ENCODE measurements around the gene GRIFIN.

GRIFIN gene

DNA sequence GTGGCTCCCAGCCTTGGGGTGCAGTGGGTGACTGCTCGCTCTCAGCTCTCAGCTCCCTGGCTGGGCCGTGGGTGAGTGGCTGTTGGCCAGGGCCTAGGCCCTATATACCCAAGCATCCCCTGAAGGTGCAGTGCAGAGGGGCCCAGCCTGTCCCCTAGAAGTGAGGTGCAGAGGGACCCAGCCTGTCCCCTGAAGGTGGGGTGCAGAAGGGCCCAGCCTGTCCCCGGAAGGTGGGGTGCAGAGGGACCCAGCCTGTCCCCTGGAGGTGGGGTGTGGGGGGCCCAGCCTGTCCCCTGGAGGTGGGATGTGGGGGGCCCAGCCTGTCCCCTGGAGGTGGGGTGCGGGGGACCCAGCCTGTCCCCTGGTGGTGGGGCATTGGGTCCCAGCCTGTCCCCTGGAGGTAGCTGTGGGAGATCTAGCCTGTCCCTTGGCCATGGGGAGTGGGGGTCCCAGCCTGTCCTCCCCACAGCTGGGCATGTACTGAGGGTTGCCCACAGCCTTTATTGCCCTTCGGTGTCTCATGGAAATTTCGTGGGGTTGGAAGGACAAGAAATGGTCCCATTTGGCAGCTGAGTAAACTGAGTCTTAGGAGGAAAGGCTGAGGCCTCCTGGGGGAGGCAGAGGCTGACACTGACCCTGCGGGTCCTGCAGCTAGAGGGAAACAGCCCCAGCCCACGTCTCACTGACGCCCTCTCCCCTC, 25.9 kb upstream of the GRIFIN start:
- no peak for TF ChIP-seq ZFX (IDR thresholded peaks at IDR 0.05)
- TF ChIP-seq, protein P1, sequence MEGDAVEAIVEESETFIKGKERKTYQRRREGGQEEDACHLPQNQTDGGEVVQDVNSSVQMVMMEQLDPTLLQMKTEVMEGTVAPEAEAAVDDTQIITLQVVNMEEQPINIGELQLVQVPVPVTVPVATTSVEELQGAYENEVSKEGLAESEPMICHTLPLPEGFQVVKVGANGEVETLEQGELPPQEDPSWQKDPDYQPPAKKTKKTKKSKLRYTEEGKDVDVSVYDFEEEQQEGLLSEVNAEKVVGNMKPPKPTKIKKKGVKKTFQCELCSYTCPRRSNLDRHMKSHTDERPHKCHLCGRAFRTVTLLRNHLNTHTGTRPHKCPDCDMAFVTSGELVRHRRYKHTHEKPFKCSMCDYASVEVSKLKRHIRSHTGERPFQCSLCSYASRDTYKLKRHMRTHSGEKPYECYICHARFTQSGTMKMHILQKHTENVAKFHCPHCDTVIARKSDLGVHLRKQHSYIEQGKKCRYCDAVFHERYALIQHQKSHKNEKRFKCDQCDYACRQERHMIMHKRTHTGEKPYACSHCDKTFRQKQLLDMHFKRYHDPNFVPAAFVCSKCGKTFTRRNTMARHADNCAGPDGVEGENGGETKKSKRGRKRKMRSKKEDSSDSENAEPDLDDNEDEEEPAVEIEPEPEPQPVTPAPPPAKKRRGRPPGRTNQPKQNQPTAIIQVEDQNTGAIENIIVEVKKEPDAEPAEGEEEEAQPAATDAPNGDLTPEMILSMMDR (conservative IDR thresholded peaks at IDR 0.05): no peak
- H3K27ac ChIP-seq: no peak overlapping the region

GRCh38 chr7:2500701-2501100, 24.5 kb upstream of the GRIFIN start:
- no peak for TF ChIP-seq ZFX (IDR thresholded peaks at IDR 0.05)
- TF ChIP-seq, protein P1 (conservative IDR thresholded peaks at IDR 0.05): no peak
- no peak overlapping the region for H3K27ac ChIP-seq

DNA sequence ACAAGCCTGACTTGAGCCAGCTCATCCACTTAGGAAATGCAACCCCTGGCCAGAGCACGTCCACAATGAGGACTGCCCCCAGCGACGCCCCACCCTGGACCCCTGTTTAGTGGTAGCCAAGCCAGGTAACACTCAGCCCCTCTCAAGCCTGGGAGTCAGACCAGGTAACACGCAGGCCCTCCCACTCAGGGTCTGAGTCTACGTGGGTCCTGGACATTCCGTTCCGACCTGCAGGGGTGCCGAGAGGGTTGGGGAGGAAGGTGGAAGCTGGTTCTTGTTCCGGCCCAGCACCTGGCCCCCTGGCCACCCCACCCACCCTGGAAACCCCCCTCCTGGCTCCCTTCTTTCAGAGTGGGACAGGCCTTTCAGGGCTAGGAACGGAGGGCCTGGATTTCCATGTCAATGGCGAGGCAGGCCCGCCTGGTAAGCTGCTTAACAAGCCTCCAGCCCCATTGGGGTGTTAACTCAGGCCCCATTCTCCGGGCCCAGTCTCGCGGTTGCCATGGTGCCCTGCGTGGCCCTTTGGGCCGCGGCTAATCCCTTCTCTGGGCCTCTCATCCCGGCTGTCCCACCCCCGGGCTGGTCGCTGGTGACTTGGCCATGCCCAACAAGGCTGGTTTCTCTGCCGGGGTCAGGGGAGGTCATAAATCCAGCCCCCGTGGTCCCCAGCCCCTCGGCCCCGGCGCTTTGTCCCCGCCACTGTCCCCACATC, 23.7 kb upstream of the GRIFIN start:
- no peak overlapping the region for H3K27ac ChIP-seq
- TF ChIP-seq, protein P1 (conservative IDR thresholded peaks at IDR 0.05): no peak
- TF ChIP-seq ZFX (IDR thresholded peaks at IDR 0.05): no peak

GRCh38 chr7:2499181-2499580, 23.0 kb upstream of the GRIFIN start:
- no peak overlapping the region for H3K27ac ChIP-seq
- TF ChIP-seq, protein P1 (conservative IDR thresholded peaks at IDR 0.05): no peak
- no peak for TF ChIP-seq ZFX (IDR thresholded peaks at IDR 0.05)

DNA sequence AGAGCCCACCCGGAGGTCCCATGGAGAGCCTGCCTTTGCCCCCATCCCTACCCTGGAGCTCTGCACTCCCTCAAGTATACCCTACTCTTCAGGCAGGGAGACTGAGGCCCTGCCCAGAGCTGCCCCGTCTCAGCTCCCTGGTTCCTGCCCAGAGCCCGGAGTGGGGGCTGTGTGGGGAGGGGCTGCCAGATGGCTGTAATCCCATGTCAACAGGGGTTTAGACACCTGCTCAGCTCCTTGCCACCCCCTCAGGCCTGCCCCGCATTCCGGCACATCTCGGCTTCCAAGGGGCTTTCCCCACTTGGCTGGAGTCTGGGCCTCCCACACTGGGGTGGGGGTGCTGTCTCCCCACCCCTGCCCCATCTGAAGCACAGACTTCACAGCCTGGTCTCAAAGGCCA, 22.5 kb upstream of the GRIFIN start:
- TF ChIP-seq, protein P1 (conservative IDR thresholded peaks at IDR 0.05): no peak
- no peak for TF ChIP-seq ZFX (IDR thresholded peaks at IDR 0.05)
- no peak overlapping the region for H3K27ac ChIP-seq

GRCh38 chr7:2497500-2498336, 21.5 kb upstream of the GRIFIN start:
- H3K27ac ChIP-seq: no peak overlapping the region
- TF ChIP-seq, protein P1 (conservative IDR thresholded peaks at IDR 0.05): no peak
- TF ChIP-seq ZFX (IDR thresholded peaks at IDR 0.05): no peak

- no peak overlapping the region for H3K27ac ChIP-seq
- no peak for TF ChIP-seq ZFX (IDR thresholded peaks at IDR 0.05)
- TF ChIP-seq, protein P1 (conservative IDR thresholded peaks at IDR 0.05): no peak
Observed at GRCh38 chr7:2497065-2497464, 20.9 kb upstream of the GRIFIN start.
